A673 (cell line): ENCODE data around the gene SMPX. TPM values are rescaled to one million over a fixed set of nuclear protein-coding genes. Genes with fewer than 3 reads are reported as not detected.

Source experiments
- BruUV-seq: library from RNA; stranded (reverse); fragments of 400-500 nt; replicated peaks from 2 replicates; lab custom pipeline; 2021; lab: Mats Ljungman, UMichigan
- CTCF ChIA-PET: fragments of 300-600 bp; sonication (Branson Sonifier 250); formaldehyde crosslinking; loops from one replicate; lab custom pipeline; 2022; ENCODE audit warnings: antibody characterized with exemption; lab: Charles Lee
- POLR2A ChIA-PET: fragments of 300-600 bp; sonication (Branson Sonifier 250); formaldehyde crosslinking; loops from one replicate; lab custom pipeline; 2022; ENCODE audit warnings: antibody characterized with exemption; ENCODE audit not compliant: low non-redundant PET; lab: Charles Lee
- DNase-seq: peaks from one replicate; pipeline ENCODE4 v3.0.0-alpha.2; 2015; ENCODE audit warnings: low spot score
- H3K27ac ChIP-seq: fragments of 200-600 bp; sonication (generic); 2 replicates; pipeline ENCODE4 v1.5.1; 2016; ENCODE audit warnings: mixed run types, low read depth, mild to moderate bottlenecking, mixed read lengths, antibody characterized with exemption, low read length; ENCODE audit not compliant: poor library complexity, severe bottlenecking
- H3K27me3 ChIP-seq: fragments of 200-600 bp; sonication (generic); replicated peaks from 2 replicates; pipeline ENCODE4 v1.6.1; 2017; ENCODE audit warnings: mixed run types, low read depth, mild to moderate bottlenecking, mixed read lengths, antibody characterized with exemption, low read length; ENCODE audit not compliant: insufficient read depth, poor library complexity
- H3K36me3 ChIP-seq: fragments of 200-600 bp; sonication (generic); 2 replicates; pipeline ENCODE4 v1.6.1; 2016; ENCODE audit warnings: mixed run types, mild to moderate bottlenecking, mixed read lengths, antibody characterized with exemption, low read length; ENCODE audit not compliant: insufficient read depth, poor library complexity, severe bottlenecking
- H3K4me1 ChIP-seq: fragments of 200-600 bp; sonication (generic); 2 replicates; pipeline ENCODE4 v1.6.1; 2017; ENCODE audit warnings: mixed run types, mild to moderate bottlenecking, mixed read lengths, antibody characterized with exemption, low read length; ENCODE audit not compliant: insufficient read depth, poor library complexity, severe bottlenecking
- H3K4me3 ChIP-seq: fragments of 200-600 bp; sonication (generic); 2 replicates; pipeline ENCODE4 v1.5.1; 2016; ENCODE audit warnings: low read depth, mixed run types, mild to moderate bottlenecking, mixed read lengths, low read length; ENCODE audit not compliant: poor library complexity, severe bottlenecking
- H3K9me3 ChIP-seq: fragments of 200-600 bp; sonication (generic); 2 replicates; pipeline ENCODE4 v1.6.1; 2016; ENCODE audit warnings: mixed run types, low read depth, mild to moderate bottlenecking, mixed read lengths, antibody characterized with exemption, low read length; ENCODE audit not compliant: poor library complexity, severe bottlenecking
- CTCF ChIP-seq: fragments of 300-800, 200-600 bp; sonication (generic); conservative IDR thresholded peaks from 2 replicates; pipeline ENCODE4 v1.5.1; 2017; ENCODE audit warnings: low read depth, mild to moderate bottlenecking, antibody characterized with exemption, low read length, moderate library complexity, mixed read lengths
- EZH2 ChIP-seq: fragments of 200-600 bp; sonication (generic); IDR thresholded peaks from 2 replicates; pipeline ENCODE4 v1.6.1; 2017; ENCODE audit warnings: borderline replicate concordance, low read depth, mild to moderate bottlenecking, mixed read lengths, antibody characterized with exemption, low read length; ENCODE audit not compliant: poor library complexity, severe bottlenecking
- intact Hi-C: fragments of 100-400 bp; cut with micrococcal nuclease; formaldehyde crosslinking; loops from one replicate; pipeline ENCODE4 v1.10.0; 2022; ENCODE audit not compliant: unreplicated experiment
- total RNA-seq: library from RNA; stranded (reverse); gene quantifications from 2 replicates; pipeline ENCODE4 v1.2.3, GENCODE V29; 2021

The SMPX gene
- total RNA-seq, 1 experiment from 2014 or later: not detected

- Histone ChIP-seq H3K9me3 (no peaks in the 10 kb centered on the region), H3K4me3 (no peak overlapping the region), H3K36me3 (no peaks in the 10 kb centered on the region), H3K27me3 (peaks cover 2% of the 10 kb centered on the region), H3K27ac (no peak overlapping the region), H3K4me1 (no peaks in the 10 kb centered on the region)
- no TSS peak for BruUV-seq
- ChIA-PET CTCF (no interaction called here), POLR2A (no interaction called here)
- intact Hi-C loops: loop anchor here (10.0 kb wide), 2 partner anchors 233 to 247 kb away; no protein-coding TSS in a partner anchor
- no peak for TF ChIP-seq EZH2
- TF ChIP-seq CTCF: no peak
- DNase-seq: no peak
These were observed 16.6 kb downstream of the SMPX start for GRCh38 chrX:21741364-21741763.

- no peak overlapping the region for H3K27ac ChIP-seq
- no peaks in the 10 kb centered on the region for H3K9me3 ChIP-seq
- H3K4me1 ChIP-seq: no peaks in the 10 kb centered on the region
- ChIA-PET CTCF (no interaction called here), POLR2A (no interaction called here)
- TF ChIP-seq EZH2 (no peak), CTCF (no peak)
- BruUV-seq: no TSS peak
- no peaks in the 10 kb centered on the region for H3K36me3 ChIP-seq
- H3K27me3 ChIP-seq: no peaks in the 10 kb centered on the region
- H3K4me3 ChIP-seq: no peak overlapping the region
- intact Hi-C loops: loop anchor here (10.0 kb wide), 2 partner anchors 234 to 246 kb away; no protein-coding TSS in a partner anchor
- DNase-seq: peak; percentile 2
These were observed 17.3 kb downstream of the SMPX start for GRCh38 chrX:21740329-21741274.

- intact Hi-C loops: no loop called here
- no peaks in the 10 kb centered on the region for H3K9me3 ChIP-seq
- H3K27ac ChIP-seq: no peak overlapping the region
- CTCF ChIA-PET: no interaction called here
- BruUV-seq: no TSS peak
- H3K4me3 ChIP-seq: no peak overlapping the region
- TF ChIP-seq EZH2 (no peak), CTCF (no peak)
- no peak for DNase-seq
- no peaks in the 10 kb centered on the region for H3K36me3 ChIP-seq
- H3K27me3 ChIP-seq: no peaks in the 10 kb centered on the region
- no peaks in the 10 kb centered on the region for H3K4me1 ChIP-seq
- POLR2A ChIA-PET: no interaction called here
These were observed 19.0 kb downstream of the SMPX start for GRCh38 chrX:21738950-21739287.
